Stimulated activated memory B cell treated with anti-CD40 and anti-IgM and Interleukin-4, amounts not matched to agents 10 μg/mL and 1 μg/mL and 100 μg/mL, for 72 hours (primary cell): Measurements from ENCODE around the gene PARVA.

Source experiments
- ATAC-seq: fragments of 150-1000 bp; cut with Tn5 transposase; 2 replicates; pipeline ENCODE4 v1.10.0; 2021
- H3K27ac Mint-ChIP-seq: one replicate; pipeline ENCODE4 v1.8.0; 2022; ENCODE audit warnings: mild to moderate bottlenecking, mixed read lengths
- H3K27me3 Mint-ChIP-seq: one replicate; pipeline ENCODE4 v1.8.0; 2022; ENCODE audit warnings: mixed read lengths
- H3K36me3 Mint-ChIP-seq: one replicate; pipeline ENCODE4 v1.8.0; 2022; ENCODE audit warnings: mixed read lengths
- H3K4me1 Mint-ChIP-seq: one replicate; pipeline ENCODE4 v1.8.0; 2022; ENCODE audit warnings: mixed read lengths
- H3K4me3 Mint-ChIP-seq: one replicate; pipeline ENCODE4 v1.8.0; 2022; ENCODE audit warnings: mild to moderate bottlenecking, moderate library complexity, mixed read lengths
- H3K9me3 Mint-ChIP-seq: one replicate; pipeline ENCODE4 v1.8.0; 2022; ENCODE audit warnings: mixed read lengths

PARVA gene

GRCh38 chr11:12448131-12448939, 71.0 kb downstream of the PARVA start:
- Mint-ChIP-seq H3K9me3 (no peaks in the 10 kb centered on the region), H3K36me3 (no peaks in the 10 kb centered on the region), H3K4me3 (no peak overlapping the region), H3K27me3 (peaks cover 8% of the 10 kb centered on the region), H3K27ac (no peak overlapping the region), H3K4me1 (no peaks in the 10 kb centered on the region)
- ATAC-seq: no peak

DNA sequence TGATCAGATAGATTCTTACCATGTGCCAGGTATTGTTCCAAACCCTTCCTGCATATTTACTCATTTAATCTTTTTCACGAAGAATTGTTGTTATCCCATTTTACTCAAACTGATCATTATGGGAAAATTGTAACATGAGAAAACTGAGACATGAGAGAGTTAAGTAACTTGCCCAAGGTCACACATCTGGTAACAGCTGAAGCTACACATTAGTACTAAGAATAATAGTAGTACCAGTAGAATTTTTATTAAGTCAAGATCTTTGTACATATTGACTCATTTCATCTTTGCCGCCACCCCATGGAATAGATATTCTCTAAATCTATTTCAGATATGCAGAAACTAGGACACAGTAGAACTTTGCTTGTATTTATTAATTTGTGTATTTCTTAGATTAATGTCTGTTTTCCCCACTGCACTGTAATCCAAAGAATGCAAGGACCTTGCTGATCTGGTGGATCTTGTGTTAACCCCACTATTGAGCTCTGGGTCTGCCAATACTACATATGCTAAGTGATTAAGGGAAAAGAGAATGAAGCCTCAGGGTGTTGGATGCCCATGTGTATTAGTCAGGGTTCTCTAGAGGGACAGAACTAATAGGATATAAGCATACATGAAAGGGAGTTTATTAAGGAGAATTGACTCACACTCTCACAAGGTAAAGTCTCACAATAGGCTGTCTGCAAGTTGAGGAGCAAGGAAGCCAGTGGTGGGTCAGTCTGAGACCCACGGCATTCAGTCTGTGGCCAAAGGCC, 72.8 kb downstream of the PARVA start:
- H3K4me1 Mint-ChIP-seq: no peaks in the 10 kb centered on the region
- no peak overlapping the region for H3K27ac Mint-ChIP-seq
- H3K9me3 Mint-ChIP-seq: no peaks in the 10 kb centered on the region
- ATAC-seq: no peak
- H3K27me3 Mint-ChIP-seq: peaks cover 8% of the 10 kb centered on the region
- no peak overlapping the region for H3K4me3 Mint-ChIP-seq
- no peaks in the 10 kb centered on the region for H3K36me3 Mint-ChIP-seq

DNA sequence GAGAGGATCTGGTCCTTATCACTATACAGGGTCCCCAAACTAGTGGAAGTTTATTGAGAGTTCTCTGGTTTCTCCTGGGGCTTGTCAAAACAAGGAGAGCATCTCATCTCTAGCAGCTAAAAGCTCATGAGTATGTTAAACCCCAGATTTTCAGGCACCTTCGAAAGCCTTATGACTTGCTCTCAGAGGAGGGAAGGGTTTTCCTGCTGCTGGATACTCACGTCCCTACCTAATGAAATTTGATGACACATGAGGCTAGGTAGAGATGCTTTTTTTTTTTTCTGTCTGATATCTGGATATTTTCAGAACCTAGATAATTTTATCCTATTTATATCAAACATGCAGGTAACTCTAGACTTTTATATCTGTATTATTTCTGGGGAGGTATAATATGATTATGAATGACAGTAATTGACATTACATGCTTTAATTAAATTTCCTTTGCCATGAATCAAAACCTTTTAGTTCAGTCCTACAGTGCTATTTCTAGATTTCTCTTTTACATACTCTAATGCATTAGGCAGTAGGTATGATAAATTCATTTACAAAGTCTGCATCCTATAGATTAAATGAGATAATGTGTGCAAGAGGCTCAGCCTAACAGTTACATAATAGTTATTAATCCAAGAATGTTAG, 73.9 kb downstream of the PARVA start:
- ATAC-seq: no peak
- peaks cover 8% of the 10 kb centered on the region for H3K27me3 Mint-ChIP-seq
- no peaks in the 10 kb centered on the region for H3K36me3 Mint-ChIP-seq
- no peaks in the 10 kb centered on the region for H3K4me1 Mint-ChIP-seq
- H3K27ac Mint-ChIP-seq: no peak overlapping the region
- H3K4me3 Mint-ChIP-seq: no peak overlapping the region
- H3K9me3 Mint-ChIP-seq: no peaks in the 10 kb centered on the region

DNA sequence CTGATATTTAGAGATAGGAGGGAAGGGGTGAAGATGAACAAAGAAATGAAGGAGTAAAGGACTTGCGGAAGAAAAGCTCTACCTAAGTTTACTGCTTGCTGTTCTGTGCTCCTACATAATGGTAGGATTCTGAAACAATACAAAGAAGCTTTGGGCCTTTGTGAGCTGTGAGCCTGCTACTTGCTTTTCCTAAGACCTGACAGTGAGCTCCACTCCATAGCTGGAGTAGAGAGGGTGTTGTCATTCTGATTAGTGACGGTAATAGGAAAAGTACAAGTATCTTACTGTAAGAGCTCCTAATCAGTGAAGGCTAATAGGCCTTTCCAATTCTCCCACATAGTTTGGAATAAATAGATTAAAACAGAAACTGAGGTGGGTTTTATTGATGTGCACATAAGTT, 75.9 kb downstream of the PARVA start:
- H3K9me3 Mint-ChIP-seq: no peaks in the 10 kb centered on the region
- H3K36me3 Mint-ChIP-seq: no peaks in the 10 kb centered on the region
- no peaks in the 10 kb centered on the region for H3K4me1 Mint-ChIP-seq
- ATAC-seq: no peak
- peaks cover 8% of the 10 kb centered on the region for H3K27me3 Mint-ChIP-seq
- H3K4me3 Mint-ChIP-seq: no peak overlapping the region
- H3K27ac Mint-ChIP-seq: no peak overlapping the region

GRCh38 chr11:12454782-12455181, 77.4 kb downstream of the PARVA start:
- Mint-ChIP-seq H3K36me3 (no peaks in the 10 kb centered on the region), H3K9me3 (no peaks in the 10 kb centered on the region), H3K27ac (no peak overlapping the region), H3K4me1 (no peaks in the 10 kb centered on the region), H3K4me3 (no peak overlapping the region), H3K27me3 (peaks cover 7% of the 10 kb centered on the region)
- no peak for ATAC-seq

DNA sequence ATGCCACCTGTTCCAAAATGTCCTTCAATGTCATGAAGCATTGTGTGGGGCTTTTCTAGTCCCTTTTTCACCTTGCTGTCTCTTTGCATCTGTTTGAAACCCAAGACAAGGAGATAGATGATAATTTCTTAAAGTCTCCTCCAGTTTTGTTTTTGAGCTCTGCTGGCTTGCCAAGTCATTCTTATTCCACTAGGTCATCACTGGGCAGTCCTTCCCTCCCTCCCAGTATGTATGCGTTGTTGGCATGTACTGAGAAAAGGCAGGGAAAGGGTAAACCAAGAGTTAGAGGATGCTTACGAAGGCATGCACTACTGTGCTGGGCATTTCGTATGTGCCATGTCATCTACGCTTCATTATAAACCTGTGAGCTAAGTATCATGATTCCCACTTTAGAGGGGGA, 78.6 kb downstream of the PARVA start:
- H3K4me1 Mint-ChIP-seq: no peaks in the 10 kb centered on the region
- peaks cover 6% of the 10 kb centered on the region for H3K27me3 Mint-ChIP-seq
- H3K27ac Mint-ChIP-seq: no peak overlapping the region
- ATAC-seq: no peak
- no peak overlapping the region for H3K4me3 Mint-ChIP-seq
- no peaks in the 10 kb centered on the region for H3K36me3 Mint-ChIP-seq
- H3K9me3 Mint-ChIP-seq: no peaks in the 10 kb centered on the region

DNA sequence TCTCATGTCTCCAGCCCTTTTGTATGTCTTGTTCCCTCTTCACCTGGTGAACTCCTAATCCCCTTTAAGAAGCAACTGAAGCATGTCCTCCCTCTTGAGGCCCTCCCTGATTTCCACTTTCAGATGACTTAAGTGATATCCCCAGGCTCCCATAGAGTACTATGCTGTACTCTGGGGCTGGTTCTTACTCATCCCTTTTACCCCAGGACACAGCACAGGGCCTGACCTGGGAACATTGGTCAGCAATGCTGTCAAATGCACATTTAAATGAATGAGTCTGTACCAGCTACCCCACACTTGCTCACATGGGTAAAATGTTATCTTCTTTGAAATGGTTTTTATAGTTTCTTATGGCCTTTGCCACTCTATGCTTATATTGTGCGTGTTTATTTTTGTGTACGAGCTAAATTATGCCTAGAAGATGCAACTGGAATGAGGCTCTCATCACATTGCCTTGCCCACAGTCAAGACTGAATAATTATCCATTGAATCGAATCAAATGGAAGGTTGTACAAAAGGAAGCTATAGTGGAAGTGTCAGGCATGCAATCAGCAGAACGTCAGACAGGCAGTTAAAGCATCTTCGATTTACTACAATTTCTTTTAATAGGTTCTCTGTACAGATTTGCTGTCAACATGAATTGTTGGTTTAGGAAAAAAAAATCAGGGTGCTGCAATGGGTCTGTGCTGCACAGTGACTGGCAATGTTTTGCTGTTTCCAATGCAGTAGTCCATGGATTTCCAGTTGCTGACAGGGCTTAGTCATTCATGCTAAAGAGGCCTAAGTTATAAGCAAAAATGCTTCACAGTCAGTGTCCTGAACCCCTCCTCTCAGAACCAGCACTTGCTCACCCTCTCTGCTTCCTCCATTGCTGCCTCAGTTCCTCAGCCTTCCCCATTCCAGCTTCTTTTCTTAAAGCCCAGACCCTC, 79.5 kb downstream of the PARVA start:
- Mint-ChIP-seq H3K27ac (no peak overlapping the region), H3K4me1 (no peaks in the 10 kb centered on the region), H3K4me3 (no peak overlapping the region), H3K36me3 (no peaks in the 10 kb centered on the region), H3K9me3 (no peaks in the 10 kb centered on the region), H3K27me3 (peaks cover 6% of the 10 kb centered on the region)
- ATAC-seq: no peak

DNA sequence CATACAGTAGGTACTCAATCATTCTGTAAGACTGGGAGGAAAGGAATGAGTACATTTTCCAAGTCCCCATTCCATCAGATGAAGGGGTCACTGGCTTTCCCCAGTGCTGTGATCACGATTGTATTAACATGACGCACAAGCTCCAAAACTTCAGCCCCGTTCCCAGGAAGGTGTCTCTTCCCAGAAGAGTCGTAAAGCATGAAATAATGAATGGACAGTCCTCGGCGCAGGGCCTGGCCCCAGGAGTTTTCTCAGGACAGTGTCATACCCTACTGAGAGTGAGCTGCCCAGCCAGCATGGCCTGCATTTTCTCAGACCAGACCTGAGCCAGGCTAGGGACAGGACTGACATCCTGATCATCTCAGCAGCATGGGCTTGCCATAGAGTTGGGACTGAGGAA, 80.7 kb downstream of the PARVA start:
- peaks cover 6% of the 10 kb centered on the region for H3K27me3 Mint-ChIP-seq
- H3K27ac Mint-ChIP-seq: no peak overlapping the region
- H3K9me3 Mint-ChIP-seq: no peaks in the 10 kb centered on the region
- peak; percentile 34 for ATAC-seq
- no peaks in the 10 kb centered on the region for H3K4me1 Mint-ChIP-seq
- no peak overlapping the region for H3K4me3 Mint-ChIP-seq
- H3K36me3 Mint-ChIP-seq: no peaks in the 10 kb centered on the region

DNA sequence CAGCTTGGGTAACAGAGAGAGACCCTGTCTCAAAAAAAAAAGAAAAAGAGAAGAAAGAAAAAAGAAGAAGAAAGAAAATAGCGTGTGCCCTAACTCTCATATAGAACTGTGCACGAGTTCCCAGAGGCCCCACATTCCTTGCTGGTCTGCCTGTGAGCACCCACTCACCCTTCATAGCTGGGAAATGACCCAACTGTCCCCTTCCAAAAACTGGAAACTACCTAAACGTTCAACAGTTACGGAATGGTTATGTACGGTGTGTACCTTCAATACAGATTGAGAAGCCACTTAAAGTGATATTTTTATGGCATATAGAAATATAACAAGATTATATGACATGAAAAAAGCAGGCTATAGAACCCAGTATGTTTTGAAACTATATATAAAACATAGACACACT, 82.0 kb downstream of the PARVA start:
- H3K36me3 Mint-ChIP-seq: no peaks in the 10 kb centered on the region
- no peak for ATAC-seq
- H3K27ac Mint-ChIP-seq: no peak overlapping the region
- no peaks in the 10 kb centered on the region for H3K4me1 Mint-ChIP-seq
- H3K27me3 Mint-ChIP-seq: peaks cover 6% of the 10 kb centered on the region
- H3K4me3 Mint-ChIP-seq: no peak overlapping the region
- peaks cover 3% of the 10 kb centered on the region for H3K9me3 Mint-ChIP-seq

DNA sequence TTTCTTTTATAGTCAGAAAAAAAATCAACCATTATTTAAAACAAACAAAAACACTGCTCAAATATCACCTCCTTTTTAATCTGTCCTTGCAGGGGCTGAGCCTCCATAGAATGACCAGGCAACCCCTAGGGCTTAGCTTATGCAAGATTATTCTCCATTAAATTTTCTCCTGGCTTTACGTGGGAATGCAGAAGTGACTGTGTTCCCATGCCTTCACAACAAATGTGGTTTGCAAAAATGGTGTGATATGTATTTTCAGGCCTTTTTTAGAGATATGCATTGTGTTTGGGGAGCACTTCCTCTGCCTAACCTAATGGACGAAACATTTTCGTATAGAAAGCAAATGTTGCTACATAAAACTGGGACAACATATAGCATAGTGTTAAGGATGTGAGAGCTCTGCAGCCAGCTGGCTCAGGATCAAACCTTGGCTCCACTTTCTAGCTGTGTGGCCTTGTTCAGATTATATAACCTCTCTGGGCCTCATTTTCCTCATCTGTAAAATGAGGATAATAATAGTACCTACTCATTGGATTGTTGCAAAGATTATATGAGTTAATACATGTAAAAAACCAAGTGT, 82.6 kb downstream of the PARVA start:
- Mint-ChIP-seq H3K4me1 (no peaks in the 10 kb centered on the region), H3K36me3 (no peaks in the 10 kb centered on the region), H3K27me3 (peaks cover 6% of the 10 kb centered on the region), H3K9me3 (peaks cover 5% of the 10 kb centered on the region), H3K27ac (no peak overlapping the region), H3K4me3 (no peak overlapping the region)
- ATAC-seq: no peak

DNA sequence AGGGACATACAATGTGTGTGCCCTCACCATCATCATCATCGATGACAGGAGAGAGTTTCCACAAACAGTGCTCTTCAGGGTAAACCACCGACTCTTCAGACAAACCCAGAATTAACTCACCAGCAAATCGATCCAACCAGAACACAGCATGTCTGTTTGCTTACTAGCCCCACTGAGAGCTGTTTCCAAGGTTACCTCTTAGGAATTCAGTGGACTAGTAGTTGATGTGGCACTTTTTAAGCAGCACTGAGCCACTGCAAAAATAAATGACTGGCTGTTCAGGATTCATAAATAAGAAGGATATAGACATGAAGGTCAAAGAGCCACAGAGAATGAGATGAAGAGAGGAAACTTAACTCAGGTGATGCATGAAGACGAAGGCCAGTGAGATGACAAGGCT, 83.1 kb downstream of the PARVA start:
- Mint-ChIP-seq H3K36me3 (no peaks in the 10 kb centered on the region), H3K27ac (no peak overlapping the region), H3K27me3 (peaks cover 6% of the 10 kb centered on the region), H3K4me1 (no peaks in the 10 kb centered on the region), H3K4me3 (no peak overlapping the region), H3K9me3 (peaks cover 5% of the 10 kb centered on the region)
- ATAC-seq: no peak

DNA sequence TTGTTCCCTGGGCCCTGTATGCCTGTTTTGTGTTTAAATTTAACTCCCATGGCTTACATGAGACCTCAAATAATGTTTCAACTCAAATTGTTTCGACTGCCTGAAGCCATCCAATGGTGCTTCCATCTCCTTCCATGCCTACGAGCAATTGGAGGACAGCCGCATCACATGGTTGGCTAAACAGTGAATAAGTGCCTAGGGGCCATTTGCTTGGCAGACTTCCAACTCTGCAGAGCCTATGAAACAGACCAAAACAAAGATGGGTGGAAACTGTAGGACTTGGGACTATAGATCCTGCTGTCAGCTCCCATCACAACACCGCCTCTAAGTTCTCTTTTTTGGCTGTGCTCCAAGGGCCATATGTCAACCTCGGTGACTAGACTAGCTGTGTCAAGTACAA, 84.1 kb downstream of the PARVA start:
- Mint-ChIP-seq H3K4me1 (no peaks in the 10 kb centered on the region), H3K4me3 (no peak overlapping the region), H3K36me3 (no peaks in the 10 kb centered on the region), H3K27me3 (peaks cover 6% of the 10 kb centered on the region), H3K9me3 (peaks cover 8% of the 10 kb centered on the region), H3K27ac (no peak overlapping the region)
- ATAC-seq: no peak

GRCh38 chr11:12464303-12464702, 86.9 kb downstream of the PARVA start:
- Mint-ChIP-seq H3K36me3 (no peaks in the 10 kb centered on the region), H3K4me1 (no peaks in the 10 kb centered on the region), H3K9me3 (peaks cover 8% of the 10 kb centered on the region), H3K27ac (no peak overlapping the region), H3K27me3 (no peaks in the 10 kb centered on the region), H3K4me3 (no peak overlapping the region)
- ATAC-seq: no peak

- no peak overlapping the region for H3K4me3 Mint-ChIP-seq
- no peaks in the 10 kb centered on the region for H3K4me1 Mint-ChIP-seq
- no peak overlapping the region for H3K27ac Mint-ChIP-seq
- peaks cover 8% of the 10 kb centered on the region for H3K9me3 Mint-ChIP-seq
- H3K27me3 Mint-ChIP-seq: peaks cover 3% of the 10 kb centered on the region
- H3K36me3 Mint-ChIP-seq: no peaks in the 10 kb centered on the region
- ATAC-seq: no peak
Measured at GRCh38 chr11:12465332-12465731, 88.0 kb downstream of the PARVA start.

DNA sequence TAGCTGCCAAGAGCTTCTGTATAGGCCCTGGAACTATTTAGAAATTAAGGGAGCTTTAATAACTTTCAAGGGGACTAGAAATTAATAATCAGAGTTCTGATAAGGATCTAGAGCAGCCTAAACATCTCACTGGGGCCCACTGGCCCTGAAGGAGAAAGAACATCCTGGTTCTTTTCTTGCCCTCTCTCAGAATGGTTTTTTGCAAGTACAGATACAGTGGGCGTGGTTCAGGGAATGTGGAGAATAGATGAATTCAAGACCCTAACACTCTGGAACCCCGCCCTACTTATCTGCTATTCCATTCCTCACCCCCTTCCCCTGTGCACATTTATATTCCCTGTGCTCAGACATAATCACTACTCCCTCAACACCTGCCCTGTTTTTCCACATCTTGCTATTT, 90.2 kb downstream of the PARVA start:
- no peak for ATAC-seq

More for the DNA sequence above, 90.2 kb downstream of the PARVA start:
- Mint-ChIP-seq H3K36me3 (no peaks in the 10 kb centered on the region), H3K27me3 (peaks cover 7% of the 10 kb centered on the region), H3K4me3 (no peak overlapping the region), H3K9me3 (peaks cover 8% of the 10 kb centered on the region), H3K27ac (no peak overlapping the region), H3K4me1 (no peaks in the 10 kb centered on the region)
